ENCODE measurements around the gene SEL1L2. TPM values are rescaled to one million over a fixed set of nuclear protein-coding genes. Genes with fewer than 3 reads are reported as not detected.

Gene SEL1L2
- total and polyA plus RNA-seq, 7 donors, result 0.16 to 3.3 TPM; not detected in 5

DNA sequence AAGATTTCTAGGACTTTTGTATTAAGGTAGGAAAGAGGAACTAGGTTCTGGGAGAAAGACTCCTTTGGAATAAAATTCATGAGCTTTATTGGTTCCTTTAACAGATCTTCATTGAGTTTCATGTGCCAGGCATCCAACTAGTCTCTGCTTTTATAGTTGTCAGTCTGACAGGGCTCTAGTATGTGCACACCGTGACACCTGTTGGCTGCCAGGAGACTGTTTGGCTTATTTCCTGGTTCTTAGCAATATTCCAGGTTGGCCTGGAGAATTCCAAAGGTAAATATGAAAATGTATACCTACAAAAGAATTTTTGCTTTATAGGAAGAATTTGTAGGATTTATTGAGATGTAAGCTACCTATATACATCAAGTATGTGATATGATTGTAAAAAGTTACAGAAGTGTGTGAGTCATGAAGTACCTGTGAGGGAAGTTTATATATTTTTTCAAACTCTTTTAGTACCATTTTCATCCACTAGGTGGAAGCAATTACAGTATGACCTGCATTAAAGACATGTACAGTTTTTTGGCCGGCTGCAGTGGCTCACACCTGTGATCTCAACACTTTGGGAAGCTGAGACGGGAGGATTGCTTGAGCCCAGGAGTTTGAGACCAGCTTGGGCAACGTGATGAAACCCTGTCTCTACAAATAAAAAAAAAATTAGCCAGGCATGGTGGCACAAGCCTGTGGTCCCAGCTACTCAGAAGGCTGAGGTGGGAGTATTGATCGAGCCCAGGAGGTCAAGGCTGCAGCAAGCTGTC is 170.3 kb downstream of the SEL1L2 start:
- Histone ChIP-seq H3K27ac (no peak overlapping the region), H3K4me3 (no peak overlapping the region), H3K36me3 (peaks cover 0 to 37% (median 21%) of the 10 kb centered on the region in 4 donors), H3K4me1 (peaks cover 0 to 4% (median 0%) of the 10 kb centered on the region in 4 donors), H3K9me3 (no peaks in the 10 kb centered on the region), H3K27me3 (no peaks in the 10 kb centered on the region)
- intact Hi-C loops (cut with DNase I), result loop anchor here (1.0 to 5.0 kb wide), 3 partner anchors 62 to 234 kb away; no protein-coding TSS in a partner anchor
- WGBS, 2 donors, result 26 to 37% methylated on average over 5 of the region's 5 CpGs
- TF ChIP-seq EP300 (IDR thresholded peaks at IDR 0.05) (no peak), POLR2AphosphoS5 (IDR thresholded peaks at IDR 0.05) (peak in 1 of 4 donors; percentile 46)
- TF ChIP-seq, protein P1, sequence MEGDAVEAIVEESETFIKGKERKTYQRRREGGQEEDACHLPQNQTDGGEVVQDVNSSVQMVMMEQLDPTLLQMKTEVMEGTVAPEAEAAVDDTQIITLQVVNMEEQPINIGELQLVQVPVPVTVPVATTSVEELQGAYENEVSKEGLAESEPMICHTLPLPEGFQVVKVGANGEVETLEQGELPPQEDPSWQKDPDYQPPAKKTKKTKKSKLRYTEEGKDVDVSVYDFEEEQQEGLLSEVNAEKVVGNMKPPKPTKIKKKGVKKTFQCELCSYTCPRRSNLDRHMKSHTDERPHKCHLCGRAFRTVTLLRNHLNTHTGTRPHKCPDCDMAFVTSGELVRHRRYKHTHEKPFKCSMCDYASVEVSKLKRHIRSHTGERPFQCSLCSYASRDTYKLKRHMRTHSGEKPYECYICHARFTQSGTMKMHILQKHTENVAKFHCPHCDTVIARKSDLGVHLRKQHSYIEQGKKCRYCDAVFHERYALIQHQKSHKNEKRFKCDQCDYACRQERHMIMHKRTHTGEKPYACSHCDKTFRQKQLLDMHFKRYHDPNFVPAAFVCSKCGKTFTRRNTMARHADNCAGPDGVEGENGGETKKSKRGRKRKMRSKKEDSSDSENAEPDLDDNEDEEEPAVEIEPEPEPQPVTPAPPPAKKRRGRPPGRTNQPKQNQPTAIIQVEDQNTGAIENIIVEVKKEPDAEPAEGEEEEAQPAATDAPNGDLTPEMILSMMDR (IDR thresholded peaks at IDR 0.05), result peak; percentile 70 to 73 (median 72)
- DNase-seq, result peak; percentile 77

DNA sequence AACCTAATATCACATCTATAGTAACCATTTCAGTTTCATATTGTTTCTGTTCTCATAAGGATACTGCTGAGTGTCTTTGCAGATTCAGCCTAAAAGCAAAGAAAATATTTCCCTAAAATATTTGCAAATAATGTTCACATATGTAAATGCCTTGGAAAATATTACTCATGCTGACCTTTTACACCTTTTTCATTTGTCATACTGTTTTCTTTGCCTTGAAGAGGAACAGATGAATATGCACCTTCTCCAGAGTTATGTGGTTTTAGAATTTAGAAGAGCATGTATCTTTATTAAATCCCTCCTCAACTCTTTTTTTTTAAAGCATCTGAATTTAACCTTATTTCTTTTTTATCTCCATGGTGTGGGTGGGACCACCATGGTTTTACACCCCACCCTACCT is 173.1 kb downstream of the SEL1L2 start:
- no peak for DNase-seq
- TF ChIP-seq EP300 (IDR thresholded peaks at IDR 0.05) (no peak), POLR2A (IDR thresholded peaks at IDR 0.05) (no peak), POLR2AphosphoS5 (IDR thresholded peaks at IDR 0.05) (no peak)
- TF ChIP-seq, protein P1 (IDR thresholded peaks at IDR 0.05), result no peak

DNA sequence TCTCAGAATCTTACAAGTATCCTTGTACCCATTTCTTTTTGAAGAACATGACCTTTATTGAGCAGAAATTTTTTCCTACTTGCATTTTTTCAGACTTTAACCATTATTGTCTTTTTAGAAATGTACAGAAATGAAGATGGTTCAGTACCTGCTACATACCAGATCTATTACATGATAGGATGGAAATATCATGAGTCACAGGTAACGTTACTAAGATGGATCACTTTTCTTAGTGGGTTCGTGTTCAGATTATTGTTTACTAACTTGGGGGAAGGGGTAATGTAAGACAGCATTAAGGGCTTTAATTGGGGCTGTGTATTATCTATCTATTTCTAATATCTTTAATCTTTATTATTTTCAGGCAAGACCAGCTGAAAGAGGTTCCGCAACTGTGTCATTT is 173.7 kb downstream of the SEL1L2 start:
- Histone ChIP-seq H3K36me3 (peaks cover 9 to 70% (median 45%) of the 10 kb centered on the region in 4 donors), H3K4me3 (no peak overlapping the region), H3K4me1 (peaks cover 0 to 4% (median 0%) of the 10 kb centered on the region in 4 donors), H3K9me3 (no peaks in the 10 kb centered on the region), H3K27ac (peak overlapping the region in 2 of 4 donors; percentile 25 to 27), H3K27me3 (no peaks in the 10 kb centered on the region)
- intact Hi-C loops (cut with DNase I), result no loop called here
- 82 to 83% methylated on average over 3 of the region's 3 CpGs for WGBS, 2 donors
- TF ChIP-seq, protein P1 (IDR thresholded peaks at IDR 0.05), result no peak
- TF ChIP-seq EP300 (IDR thresholded peaks at IDR 0.05) (no peak), POLR2A (IDR thresholded peaks at IDR 0.05) (no peak), POLR2AphosphoS5 (IDR thresholded peaks at IDR 0.05) (no peak)
- no peak for DNase-seq

More for the DNA sequence above, 173.1 kb downstream of the SEL1L2 start:
- Histone ChIP-seq H3K36me3 (peaks cover 9 to 64% (median 39%) of the 10 kb centered on the region in 4 donors), H3K4me3 (no peak overlapping the region), H3K9me3 (no peaks in the 10 kb centered on the region), H3K27me3 (no peaks in the 10 kb centered on the region), H3K4me1 (peaks cover 0 to 4% (median 0%) of the 10 kb centered on the region in 4 donors), H3K27ac (no peak overlapping the region)
- intact Hi-C loops (cut with DNase I), result no loop called here

DNA sequence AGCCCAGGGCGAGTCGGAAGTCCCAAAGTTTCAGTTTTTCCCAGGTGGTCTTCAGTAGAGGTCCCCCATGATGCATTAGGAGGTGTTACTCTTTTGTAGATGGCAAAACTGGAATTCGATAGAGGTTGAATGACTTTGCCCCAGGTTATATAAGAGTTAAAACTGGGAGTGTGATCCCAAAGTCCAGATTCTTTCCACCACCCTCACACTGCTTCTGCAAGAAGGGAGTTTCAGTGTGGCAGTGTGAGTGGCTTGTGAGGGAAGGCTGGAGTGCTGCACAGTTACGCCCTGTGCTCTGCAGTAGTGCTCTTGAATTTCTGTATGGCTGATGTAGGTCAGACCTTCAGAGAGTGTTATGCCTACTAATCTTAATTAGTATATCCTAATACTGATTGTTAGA is 175.7 kb downstream of the SEL1L2 start:
- no peaks in the 10 kb centered on the region for H3K27me3 ChIP-seq
- H3K27ac ChIP-seq, result no peak overlapping the region
- no peaks in the 10 kb centered on the region for H3K9me3 ChIP-seq
- WGBS, 2 donors, result 86 to 97% methylated on average over 4 of the region's 4 CpGs
- no peaks in the 10 kb centered on the region for H3K4me1 ChIP-seq
- TF ChIP-seq EP300 (IDR thresholded peaks at IDR 0.05) (no peak), POLR2AphosphoS5 (IDR thresholded peaks at IDR 0.05) (no peak), POLR2A (IDR thresholded peaks at IDR 0.05) (no peak)
- TF ChIP-seq, protein P1 (IDR thresholded peaks at IDR 0.05), result no peak
- DNase-seq, result no peak
- peaks cover 27 to 91% (median 62%) of the 10 kb centered on the region in 4 donors for H3K36me3 ChIP-seq
- intact Hi-C loops (cut with DNase I), result loop anchor here (1.0 kb wide), 1 partner anchor 11 kb away; no protein-coding TSS in a partner anchor
- no peak overlapping the region for H3K4me3 ChIP-seq

Measured in sigmoid colon (tissue), 7 donors.